HepG2 (cell line): ENCODE results near the gene METRN. TPM values are rescaled to one million over a fixed set of nuclear protein-coding genes. Genes with fewer than 3 reads are reported as not detected.
A peak's percentile ranks its signal among the peaks of the same experiment; 100 is the strongest.

Experiments used
- ATF5 ChIP-seq: sonication (generic); formaldehyde crosslinking; IDR thresholded peaks from 2 replicates; pipeline ENCODE4 v1.4.0; 2020; ENCODE audit warnings: mild to moderate bottlenecking, low read depth, missing genetic modification reagents
- EED ChIP-seq: sonication (generic); formaldehyde crosslinking; IDR thresholded peaks from 2 replicates; pipeline ENCODE4 v1.5.0; 2020; ENCODE audit warnings: mild to moderate bottlenecking, missing genetic modification reagents
- GFI1 ChIP-seq: sonication (generic); formaldehyde crosslinking; IDR thresholded peaks from 2 replicates; pipeline ENCODE4 v1.5.0; 2020; ENCODE audit warnings: missing genetic modification reagents, mild to moderate bottlenecking, borderline replicate concordance
- ISL2 ChIP-seq: sonication (generic); formaldehyde crosslinking; IDR thresholded peaks from 2 replicates; pipeline ENCODE4 v1.5.0; 2020; ENCODE audit warnings: missing genetic modification reagents
- JUND ChIP-seq: sonication (generic); formaldehyde crosslinking; IDR thresholded peaks from 2 replicates; pipeline ENCODE4 v1.8.0; 2022; ENCODE audit warnings: mild to moderate bottlenecking, missing genetic modification reagents
- NFYB ChIP-seq: sonication (generic); formaldehyde crosslinking; IDR thresholded peaks from 2 replicates; pipeline ENCODE4 v1.4.0; 2020; ENCODE audit warnings: missing genetic modification reagents
- SOX5 ChIP-seq: IDR thresholded peaks from 2 replicates; pipeline ENCODE4 v1.6.1; 2016; ENCODE audit warnings: borderline replicate concordance
- ZBTB1 ChIP-seq: sonication (generic); formaldehyde crosslinking; IDR thresholded peaks from 2 replicates; pipeline ENCODE4 v1.4.0; 2020; ENCODE audit warnings: missing genetic modification reagents, borderline replicate concordance
- ZBTB33 ChIP-seq: sonication (generic); formaldehyde crosslinking; IDR thresholded peaks from 2 replicates; pipeline ENCODE4 v1.4.0; 2020; ENCODE audit warnings: missing genetic modification reagents
- ZBTB34 ChIP-seq: sonication (generic); formaldehyde crosslinking; IDR thresholded peaks from 2 replicates; pipeline ENCODE4 v1.8.0; 2022; ENCODE audit warnings: mild to moderate bottlenecking, missing genetic modification reagents
- ZHX1 ChIP-seq: sonication (generic); formaldehyde crosslinking; IDR thresholded peaks from 2 replicates; pipeline ENCODE4 v1.8.1; 2022; ENCODE audit warnings: low read depth, mild to moderate bottlenecking, missing genetic modification reagents
- ZNF253 ChIP-seq: sonication (generic); formaldehyde crosslinking; IDR thresholded peaks from 2 replicates; pipeline ENCODE4 v1.8.0; 2022; ENCODE audit warnings: mild to moderate bottlenecking, missing genetic modification reagents, borderline replicate concordance
- ZNF589 ChIP-seq: sonication (generic); formaldehyde crosslinking; conservative IDR thresholded peaks from 2 replicates; pipeline ENCODE4 v1.8.0; 2022; ENCODE audit warnings: mild to moderate bottlenecking, moderate library complexity, missing genetic modification reagents
- ZNF609 ChIP-seq: sonication (generic); formaldehyde crosslinking; IDR thresholded peaks from 2 replicates; pipeline ENCODE4 v1.4.0; 2020; ENCODE audit warnings: mild to moderate bottlenecking, missing genetic modification reagents, borderline replicate concordance
- ZNF703 ChIP-seq: sonication (generic); formaldehyde crosslinking; IDR thresholded peaks from 2 replicates; pipeline ENCODE4 v1.5.1; 2020; ENCODE audit warnings: missing genetic modification reagents, mild to moderate bottlenecking, moderate library complexity, borderline replicate concordance
- polyA plus RNA-seq, 8 experiments: library from polyadenylated mRNA; depleted of rRNA in 3 of 8; stranded (reverse) in 7 of 8; unstranded in 1 of 8; fragments of >200 nt; fragmentation: Illumina TruSeq in 4 of 8; extraction: Trizol in 4 of 8; gene quantifications; 2 replicates each; pipeline versions ENCODE4 v1.2.1 to v1.2.3, GENCODE V29; 2011 to 2016; ENCODE audit warnings: low read depth in 4 of 8, missing spikeins in 1 of 8, mixed read lengths in 1 of 8; ENCODE audit not compliant: insufficient read depth in 1 of 8
- total RNA-seq, 5 experiments: library from RNA; depleted of rRNA; stranded (reverse); fragments of >200 nt; fragmentation: Illumina TruSeq; extraction: Trizol; gene quantifications; 2 replicates each; pipeline ENCODE4 v1.2.3, GENCODE V29; 2016; ENCODE audit warnings: low read depth in 1 of 5

METRN gene
- total and polyA plus RNA-seq, 2 of the 13 experiments (the other 11 are each of a cell fraction or from before 2014, with no cell fraction given) = 25.5 to 46.1 TPM

- TF ChIP-seq ZBTB33 (CRISPR knock-in tag) (peak; percentile 6; the same call in 1 of the 2 replicates), ZNF609 (CRISPR knock-in tag) (0 out of 2 replicates have a peak, but pooled peaks have one; percentile 4), EED (CRISPR knock-in tag) (no peak), GFI1 (CRISPR knock-in tag) (no peak), JUND (no peak), ZBTB34 (0 out of 2 replicates have a peak, but pooled peaks have one; percentile 4), ZBTB1 (no peak), ZNF703 (CRISPR knock-in tag) (no peak; the same call in 1 of the 2 replicates), ZNF253 (CRISPR knock-in tag) (0 out of 2 replicates have a peak, but pooled peaks have one; percentile 2), SOX5 (CRISPR knock-in tag) (no peak), NFYB (CRISPR knock-in tag) (no peak), ATF5 (CRISPR knock-in tag) (0 out of 2 replicates have a peak, but pooled peaks have one; percentile 3), ISL2 (CRISPR knock-in tag) (0 out of 2 replicates have a peak, but pooled peaks have one; percentile 8), ZHX1 (CRISPR knock-in tag) (0 out of 2 replicates have a peak, but pooled peaks have one; percentile 2), ZNF589 (CRISPR knock-in tag) (0 out of 2 replicates have a peak, but pooled peaks have one; percentile 0)
Observed at GRCh38 chr16:721765-722540, 7.0 kb downstream of the METRN start (continued).
